Measurements from ENCODE around the gene C10orf105.

DNA sequence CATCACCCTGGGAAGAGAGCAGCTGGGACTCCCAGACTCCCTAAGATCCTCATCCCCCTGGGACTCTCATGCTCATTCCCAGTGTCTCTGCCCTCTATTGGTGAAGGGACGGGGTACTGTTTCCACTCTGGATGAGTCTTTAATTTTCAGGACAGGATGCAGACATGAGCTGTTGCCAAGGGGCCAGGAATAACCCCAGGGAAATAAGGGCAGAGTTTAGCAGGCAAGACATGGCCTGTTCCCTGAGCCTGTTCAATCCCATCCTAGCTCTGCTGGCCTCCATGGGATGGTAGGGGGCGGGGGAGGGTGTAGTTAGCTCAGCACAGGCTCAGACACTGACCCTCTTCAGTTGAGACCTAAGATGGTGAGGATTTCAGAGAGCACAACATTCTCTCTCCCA is 14.0 kb downstream of the C10orf105 start:
- no peak for TF ChIP-seq TAF1 (IDR thresholded peaks at IDR 0.05; ENCODE audit: borderline replicate concordance, insufficient read depth, low read length)
- TF ChIP-seq, protein P1, sequence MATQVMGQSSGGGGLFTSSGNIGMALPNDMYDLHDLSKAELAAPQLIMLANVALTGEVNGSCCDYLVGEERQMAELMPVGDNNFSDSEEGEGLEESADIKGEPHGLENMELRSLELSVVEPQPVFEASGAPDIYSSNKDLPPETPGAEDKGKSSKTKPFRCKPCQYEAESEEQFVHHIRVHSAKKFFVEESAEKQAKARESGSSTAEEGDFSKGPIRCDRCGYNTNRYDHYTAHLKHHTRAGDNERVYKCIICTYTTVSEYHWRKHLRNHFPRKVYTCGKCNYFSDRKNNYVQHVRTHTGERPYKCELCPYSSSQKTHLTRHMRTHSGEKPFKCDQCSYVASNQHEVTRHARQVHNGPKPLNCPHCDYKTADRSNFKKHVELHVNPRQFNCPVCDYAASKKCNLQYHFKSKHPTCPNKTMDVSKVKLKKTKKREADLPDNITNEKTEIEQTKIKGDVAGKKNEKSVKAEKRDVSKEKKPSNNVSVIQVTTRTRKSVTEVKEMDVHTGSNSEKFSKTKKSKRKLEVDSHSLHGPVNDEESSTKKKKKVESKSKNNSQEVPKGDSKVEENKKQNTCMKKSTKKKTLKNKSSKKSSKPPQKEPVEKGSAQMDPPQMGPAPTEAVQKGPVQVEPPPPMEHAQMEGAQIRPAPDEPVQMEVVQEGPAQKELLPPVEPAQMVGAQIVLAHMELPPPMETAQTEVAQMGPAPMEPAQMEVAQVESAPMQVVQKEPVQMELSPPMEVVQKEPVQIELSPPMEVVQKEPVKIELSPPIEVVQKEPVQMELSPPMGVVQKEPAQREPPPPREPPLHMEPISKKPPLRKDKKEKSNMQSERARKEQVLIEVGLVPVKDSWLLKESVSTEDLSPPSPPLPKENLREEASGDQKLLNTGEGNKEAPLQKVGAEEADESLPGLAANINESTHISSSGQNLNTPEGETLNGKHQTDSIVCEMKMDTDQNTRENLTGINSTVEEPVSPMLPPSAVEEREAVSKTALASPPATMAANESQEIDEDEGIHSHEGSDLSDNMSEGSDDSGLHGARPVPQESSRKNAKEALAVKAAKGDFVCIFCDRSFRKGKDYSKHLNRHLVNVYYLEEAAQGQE (IDR thresholded peaks at IDR 0.05; ENCODE audit: insufficient read depth in 1 of 2, low read depth in 2 of 2, low read length in 2 of 2): no peak
